ENCODE measurements around the gene RAI2. TPM values are rescaled to one million over a fixed set of nuclear protein-coding genes. Genes with fewer than 3 reads are reported as not detected.

RAI2 gene
- total RNA-seq = 0.66 and 0.87 TPM in 2 replicates

DNA sequence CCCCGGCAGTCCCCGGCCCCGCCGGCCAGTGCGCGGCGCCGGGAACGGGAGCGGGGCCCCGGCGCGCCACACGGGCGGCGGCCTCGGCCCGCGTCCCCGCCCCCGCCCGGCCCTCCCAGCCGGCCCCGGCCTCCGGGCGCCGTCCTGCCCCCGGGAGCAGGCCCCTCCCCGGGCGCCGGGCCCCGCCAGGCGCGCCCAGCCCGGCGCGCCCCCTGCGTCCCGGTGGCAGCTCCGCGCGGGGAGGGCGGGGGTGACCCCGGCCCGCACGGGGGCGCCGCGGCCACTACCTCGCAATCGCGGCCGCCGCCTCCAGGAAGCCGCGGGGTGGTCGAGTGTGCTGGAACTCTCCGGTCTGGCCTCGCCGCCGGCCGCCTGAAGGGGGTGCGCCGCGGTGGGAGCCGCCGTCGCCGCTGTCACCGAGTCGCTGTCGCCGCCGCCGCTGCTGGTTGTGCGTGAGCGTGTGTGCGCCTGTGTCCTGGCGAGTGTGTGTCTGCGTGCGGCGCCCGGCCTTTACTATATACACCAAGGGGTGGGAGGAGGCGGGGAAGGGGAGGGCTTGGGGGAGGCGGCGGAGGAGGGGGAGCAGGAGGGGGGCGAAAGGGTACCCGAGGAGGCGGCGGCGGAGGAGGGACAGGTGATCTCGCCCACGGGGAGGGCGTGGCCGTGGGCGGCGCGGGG lies at the start of gene RAI2:
RAI2 (minus strand) TSS at position 488 of the 678 bp plus-strand sequence. CDS start 59,288 bp downstream, outside the sequence.

Other genes starting within 250 kb of the RAI2 start
- gene SCML1, start 123.8 kb downstream of the RAI2 start, total RNA-seq = 10.2 and 11.8 TPM in 2 replicates

Measured in uterine smooth muscle cell (primary cell).